GM12878 (cell line): ENCODE results near the gene HAS3. TPM values are rescaled to one million over a fixed set of nuclear protein-coding genes. Genes with fewer than 3 reads are reported as not detected.

Source experiments
- ATAC-seq: fragments of 200-7000 bp; cut with Tn5 transposase; 3 replicates; pipeline ENCODE4 v1.9.1; 2020; ENCODE audit warnings: mild to moderate bottlenecking, moderate library complexity
- BruUV-seq: library from RNA; stranded (reverse); fragments of 400-500 nt; replicated peaks from 2 replicates; lab custom pipeline; 2021; lab: Mats Ljungman, UMichigan
- CTCF ChIA-PET: fragments of 300-600 bp; sonication (Branson Sonifier 250); formaldehyde crosslinking; extraction: SDS; loops from one replicate; lab custom pipeline; 2021; ENCODE audit warnings: inconsistent platforms; lab: Yijun Ruan, JAX
- POLR2A ChIA-PET: fragments of 350-600 bp; formaldehyde crosslinking; extraction: SDS; loops from one replicate; lab custom pipeline; 2021; ENCODE audit warnings: inconsistent platforms; lab: Charles Lee
- RAD21 ChIA-PET: fragments of 300-600 bp; sonication (Branson Sonifier 250); formaldehyde crosslinking; loops from one replicate; lab custom pipeline; 2023; ENCODE audit warnings: antibody characterized with exemption; ENCODE audit not compliant: unreplicated experiment; lab: Charles Lee
- SMC1A ChIA-PET: fragments of 300-600 bp; sonication (Branson Sonifier 250); formaldehyde crosslinking; loops from one replicate; lab custom pipeline; 2023; ENCODE audit not compliant: unreplicated experiment, uncharacterized antibody; lab: Charles Lee
- DNase-seq: peaks from one replicate; pipeline ENCODE4 v3.0.0-alpha.2; 2011; ENCODE audit warnings: low read depth, low spot score
- FAIRE-seq: peaks from 3 replicates; lab custom pipeline; 2011; peaks lifted over from hg19 to GRCh38; lab: Jason Lieb, UNC
- H2AFZ ChIP-seq: 2 replicates; pipeline ENCODE4 v1.6.0; 2011; ENCODE audit warnings: low read depth, low read length, control low read depth; ENCODE audit not compliant: control insufficient read depth
- H3K27ac ChIP-seq: 2 replicates; pipeline ENCODE4 v1.5.1; 2011; ENCODE audit warnings: control low read depth; ENCODE audit not compliant: control insufficient read depth, insufficient read depth
- H3K27me3 ChIP-seq, 2 experiments: replicated peaks in 1 of 2; 2 replicates each; pipeline versions ENCODE4 v1.6.0 to v1.6.1; 2011; ENCODE audit warnings: low read length in 1 of 2; ENCODE audit not compliant: control insufficient read depth in 2 of 2, insufficient read depth in 2 of 2
- H3K36me3 ChIP-seq, 2 experiments: 2 replicates each; pipeline ENCODE4 v1.5.1; 2011; ENCODE audit warnings: low read length in 1 of 2; ENCODE audit not compliant: control insufficient read depth in 2 of 2, insufficient read depth in 2 of 2
- H3K4me1 ChIP-seq: 2 replicates; pipeline ENCODE4 v1.6.1; 2011; ENCODE audit warnings: mild to moderate bottlenecking, low read length, moderate library complexity, mixed read lengths; ENCODE audit not compliant: control insufficient read depth, insufficient read depth
- H3K4me2 ChIP-seq: 2 replicates; pipeline ENCODE4 v1.6.0; 2011; ENCODE audit warnings: control low read depth; ENCODE audit not compliant: control insufficient read depth, insufficient read depth
- H3K4me3 ChIP-seq: fragments of 200-600 bp; sonication (generic); 2 replicates; pipeline ENCODE4 v1.5.1; 2016
- H3K79me2 ChIP-seq: 2 replicates; pipeline ENCODE4 v1.6.0; 2011; ENCODE audit warnings: low read length; ENCODE audit not compliant: control insufficient read depth, insufficient read depth
- H3K9ac ChIP-seq: 2 replicates; pipeline ENCODE4 v1.8.0; 2011; ENCODE audit warnings: low read length, control low read depth, mixed read lengths; ENCODE audit not compliant: control insufficient read depth, insufficient read depth
- H3K9me3 ChIP-seq: replicated peaks from 3 replicates; pipeline ENCODE4 v1.5.1; 2011; ENCODE audit warnings: mild to moderate bottlenecking, low read length; ENCODE audit not compliant: control insufficient read depth, insufficient read depth
- H4K20me1 ChIP-seq: 2 replicates; pipeline ENCODE4 v1.6.0; 2011; ENCODE audit not compliant: control insufficient read depth, insufficient read depth
- CUX1 ChIP-seq: IDR thresholded peaks from 2 replicates; pipeline ENCODE4 v1.6.1; 2012; ENCODE audit warnings: improper control_type of control experiment, low read depth, low read length; ENCODE audit not compliant: insufficient replicate concordance
- FOXK2 ChIP-seq: fragments of 450-650 bp; IDR thresholded peaks from 2 replicates; pipeline ENCODE4 v1.6.1; 2017; ENCODE audit warnings: mild to moderate bottlenecking, moderate library complexity
- MTA2 ChIP-seq: fragments of 450-650 bp; IDR thresholded peaks from 2 replicates; pipeline ENCODE4 v1.6.1; 2016; ENCODE audit warnings: low read depth, mild to moderate bottlenecking, moderate library complexity
- NBN ChIP-seq: fragments of 450-650 bp; IDR thresholded peaks from 2 replicates; pipeline ENCODE4 v1.6.1; 2016
- NFYB ChIP-seq: IDR thresholded peaks from 2 replicates; pipeline ENCODE4 v1.6.1; 2011; ENCODE audit warnings: low read depth, mild to moderate bottlenecking, low read length, improper control_type of control experiment, moderate library complexity; ENCODE audit not compliant: insufficient read depth
- RAD21 ChIP-seq: IDR thresholded peaks from 2 replicates; pipeline ENCODE4 v1.6.1; 2011; ENCODE audit warnings: mild to moderate bottlenecking, low read depth, low read length, moderate library complexity; ENCODE audit not compliant: insufficient read depth
- SUPT20H ChIP-seq: IDR thresholded peaks from 2 replicates; pipeline ENCODE4 v1.6.1; 2011; ENCODE audit warnings: low read depth, mild to moderate bottlenecking, low read length, moderate library complexity, borderline replicate concordance; ENCODE audit not compliant: control insufficient read depth
- TCF12 ChIP-seq: IDR thresholded peaks from 2 replicates; pipeline ENCODE4 v1.6.1; 2011; ENCODE audit warnings: low read depth, mild to moderate bottlenecking, low read length
- YY1 ChIP-seq: IDR thresholded peaks from 2 replicates; pipeline ENCODE4 v1.6.1; 2011; ENCODE audit warnings: low read depth, mild to moderate bottlenecking, low read length
- ZBTB4 ChIP-seq: fragments of 450-650 bp; formaldehyde crosslinking; IDR thresholded peaks from 2 replicates; pipeline ENCODE4 v1.4.0; 2022; ENCODE audit warnings: mild to moderate bottlenecking, moderate library complexity
- ZNF384 ChIP-seq: IDR thresholded peaks from 2 replicates; pipeline ENCODE4 v1.6.1; 2012; ENCODE audit warnings: low read depth, mild to moderate bottlenecking, low read length, improper control_type of control experiment, borderline replicate concordance
- WGBS: methylation state at CpG from one replicate; pipeline ENCODE4 v1.1.6; 2016; ENCODE audit warnings: low lambda C conversion rate; ENCODE audit not compliant: insufficient replicate concordance, insufficient coverage; ENCODE audit errors: missing lambda C conversion rate; 5-methylcytosine and 5-hydroxymethylcytosine counted together
- in situ Hi-C: fragments of 300-500 bp; cut with MboI; formaldehyde crosslinking; loops from 9 replicates; pipeline ENCODE4 v1.14.3; 2018; ENCODE audit warnings: mixed read lengths
- intact Hi-C: fragments of 100-400 bp; cut with micrococcal nuclease; formaldehyde crosslinking; loops from one replicate; pipeline ENCODE4 v1.14.2; 2022; ENCODE audit not compliant: unreplicated experiment
- polyA plus RNA-seq, 11 experiments: library from polyadenylated mRNA; depleted of rRNA in 4 of 11; unstranded in 6 of 11; stranded (reverse) in 5 of 11; fragments of >200 nt; fragmentation: Nextera tagmentation in 4 of 11; fragmentation: Illumina TruSeq in 1 of 11; extraction: Ambion mirVana in 4 of 11; extraction: Trizol in 1 of 11; gene quantifications; 1 replicate in 1 of 11; 2 replicates in 10 of 11; pipeline versions ENCODE4 v1.2.1 to v1.2.3, GENCODE V29; 2011 to 2016; ENCODE audit warnings: inconsistent platforms in 2 of 11, missing spikeins in 2 of 11, low read depth in 1 of 11
- total RNA-seq, 4 experiments: library from RNA; depleted of rRNA in 3 of 4; stranded (reverse); fragments of >200 nt in 3 of 4; fragmentation: Illumina TruSeq in 1 of 4; extraction: Trizol in 1 of 4; gene quantifications; 2 replicates each; pipeline versions ENCODE4 v1.2.1 to v1.2.3, GENCODE V29; 2013 to 2021
- TF ChIP-seq, protein P1 (sequence below): IDR thresholded peaks from 2 replicates; pipeline ENCODE4 v1.6.1; 2011; ENCODE audit warnings: mild to moderate bottlenecking, low read depth, low read length, moderate library complexity; ENCODE audit not compliant: insufficient replicate concordance
- TF ChIP-seq, protein P2 (sequence below), 3 experiments: IDR thresholded peaks in 2 of 3; conservative IDR thresholded peaks in 1 of 3; 2 replicates each; pipeline ENCODE4 v1.5.1; 2011; ENCODE audit warnings: low read depth in 3 of 3, low read length in 3 of 3, mild to moderate bottlenecking in 3 of 3, control low read depth in 2 of 3, moderate library complexity in 2 of 3, inconsistent platforms in 1 of 3, mixed read lengths in 1 of 3; ENCODE audit not compliant: control insufficient read depth in 2 of 3, insufficient read depth in 1 of 3; ENCODE audit errors: extremely low read depth in 1 of 3

Gene HAS3
- total and polyA plus RNA-seq, 10 of the 15 experiments (the other 5 are each of a cell fraction or from before 2014, with no cell fraction given): 0.06 to 0.56 (median 0.19) TPM; not detected in 2

DNA sequence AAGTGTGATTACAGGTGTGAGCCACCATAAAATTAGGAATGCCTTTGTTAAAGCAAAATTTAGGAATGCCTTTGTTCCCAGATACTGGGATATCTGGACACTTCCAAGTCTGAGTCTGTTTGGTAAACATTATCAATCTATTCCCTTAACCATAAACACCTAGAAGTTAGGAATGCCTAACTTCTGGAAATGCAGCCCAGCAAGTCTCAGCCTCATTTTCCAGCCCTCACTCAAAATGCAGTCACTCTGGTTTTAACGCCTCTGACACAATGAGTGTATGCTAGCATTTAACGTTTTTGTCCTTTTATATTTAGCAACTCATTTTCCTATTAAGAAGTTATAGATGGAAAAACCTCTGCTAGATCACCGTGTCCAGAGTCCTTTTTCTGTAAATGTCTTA lies 34.4 kb upstream of the HAS3 start:
- Histone ChIP-seq H3K4me3 (no peak overlapping the region), H3K79me2 (no peaks in the 10 kb centered on the region), H4K20me1 (no peaks in the 10 kb centered on the region), H3K36me3 (no peaks in the 10 kb centered on the region), H3K9me3 (no peaks in the 10 kb centered on the region), H3K4me2 (no peak overlapping the region), H3K9ac (no peak overlapping the region), H2AFZ (no peak overlapping the region), H3K27me3 (no peaks in the 10 kb centered on the region), H3K27ac (no peak overlapping the region), H3K4me1 (no peaks in the 10 kb centered on the region)
- POLR2A ChIA-PET: no interaction called here
- BruUV-seq: no TSS peak
- in situ Hi-C loops (no loop called here), intact Hi-C loops (no loop called here)
- ATAC-seq (no peak), DNase-seq (no peak), FAIRE-seq (no peak)
- WGBS: 55% methylated on average over 3 of the region's 3 CpGs
- SMC1A ChIA-PET: no interaction called here
- RAD21 ChIA-PET: no interaction called here
- CTCF ChIA-PET: interaction anchor here (0.6 kb wide), 1 partner anchor 1467 kb away, joined by 3 read pairs; no protein-coding TSS in a partner anchor
- TF ChIP-seq ZBTB4 (CRISPR knock-in tag) (no peak), NFYB (no peak), MTA2 (no peak), RAD21 (no peak), FOXK2 (no peak), NBN (no peak), TCF12 (no peak), CUX1 (no peak), ZNF384 (no peak), YY1 (no peak), SUPT20H (no peak)
- TF ChIP-seq, protein P1, sequence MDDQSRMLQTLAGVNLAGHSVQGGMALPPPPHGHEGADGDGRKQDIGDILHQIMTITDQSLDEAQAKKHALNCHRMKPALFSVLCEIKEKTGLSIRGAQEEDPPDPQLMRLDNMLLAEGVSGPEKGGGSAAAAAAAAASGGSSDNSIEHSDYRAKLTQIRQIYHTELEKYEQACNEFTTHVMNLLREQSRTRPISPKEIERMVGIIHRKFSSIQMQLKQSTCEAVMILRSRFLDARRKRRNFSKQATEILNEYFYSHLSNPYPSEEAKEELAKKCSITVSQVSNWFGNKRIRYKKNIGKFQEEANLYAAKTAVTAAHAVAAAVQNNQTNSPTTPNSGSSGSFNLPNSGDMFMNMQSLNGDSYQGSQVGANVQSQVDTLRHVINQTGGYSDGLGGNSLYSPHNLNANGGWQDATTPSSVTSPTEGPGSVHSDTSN: no peak
- TF ChIP-seq, protein P2, sequence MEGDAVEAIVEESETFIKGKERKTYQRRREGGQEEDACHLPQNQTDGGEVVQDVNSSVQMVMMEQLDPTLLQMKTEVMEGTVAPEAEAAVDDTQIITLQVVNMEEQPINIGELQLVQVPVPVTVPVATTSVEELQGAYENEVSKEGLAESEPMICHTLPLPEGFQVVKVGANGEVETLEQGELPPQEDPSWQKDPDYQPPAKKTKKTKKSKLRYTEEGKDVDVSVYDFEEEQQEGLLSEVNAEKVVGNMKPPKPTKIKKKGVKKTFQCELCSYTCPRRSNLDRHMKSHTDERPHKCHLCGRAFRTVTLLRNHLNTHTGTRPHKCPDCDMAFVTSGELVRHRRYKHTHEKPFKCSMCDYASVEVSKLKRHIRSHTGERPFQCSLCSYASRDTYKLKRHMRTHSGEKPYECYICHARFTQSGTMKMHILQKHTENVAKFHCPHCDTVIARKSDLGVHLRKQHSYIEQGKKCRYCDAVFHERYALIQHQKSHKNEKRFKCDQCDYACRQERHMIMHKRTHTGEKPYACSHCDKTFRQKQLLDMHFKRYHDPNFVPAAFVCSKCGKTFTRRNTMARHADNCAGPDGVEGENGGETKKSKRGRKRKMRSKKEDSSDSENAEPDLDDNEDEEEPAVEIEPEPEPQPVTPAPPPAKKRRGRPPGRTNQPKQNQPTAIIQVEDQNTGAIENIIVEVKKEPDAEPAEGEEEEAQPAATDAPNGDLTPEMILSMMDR (IDR thresholded peaks at IDR 0.05 in 2 of 3, conservative IDR thresholded peaks at IDR 0.05 in 1 of 3; ENCODE audit: control insufficient read depth in 2 of 3, extremely low read depth in 1 of 3, insufficient read depth in 1 of 3, low read depth in 3 of 3, low read length in 3 of 3): no peak
